HepG2 (cell line): ENCODE results near the gene ITM2B. TPM values are rescaled to one million over a fixed set of nuclear protein-coding genes. Genes with fewer than 3 reads are reported as not detected.
A peak's percentile ranks its signal among the peaks of the same experiment; 100 is the strongest.

Source experiments
- ATRX ChIP-seq: sonication (generic); formaldehyde crosslinking; IDR thresholded peaks from 2 replicates; pipeline ENCODE4 v1.4.0; 2020; ENCODE audit warnings: missing genetic modification reagents, borderline replicate concordance
- CREM ChIP-seq, 2 experiments: sonication (generic) in 1 of 2; formaldehyde crosslinking in 1 of 2; IDR thresholded peaks; 2 replicates each; pipeline versions ENCODE4 v1.4.0 to v1.6.1; 2016 to 2020; ENCODE audit warnings: antibody characterized with exemption in 1 of 2, mild to moderate bottlenecking in 1 of 2, missing genetic modification reagents in 1 of 2
- ELF1 ChIP-seq: sonication (generic); formaldehyde crosslinking; IDR thresholded peaks from 2 replicates; pipeline ENCODE4 v1.4.0; 2020; ENCODE audit warnings: missing genetic modification reagents
- EP300 ChIP-seq, 3 experiments: sonication (generic) in 1 of 3; formaldehyde crosslinking in 1 of 3; IDR thresholded peaks; 2 replicates each; pipeline versions ENCODE4 v1.5.1 to v1.6.1; 2011 to 2020; ENCODE audit warnings: low read depth in 2 of 3, low read length in 2 of 3, borderline replicate concordance in 1 of 3, improper control_type of control experiment in 1 of 3, mild to moderate bottlenecking in 1 of 3, missing genetic modification reagents in 1 of 3, moderate library complexity in 1 of 3
- HNF1B ChIP-seq: sonication (generic); formaldehyde crosslinking; IDR thresholded peaks from 2 replicates; pipeline ENCODE4 v1.5.1; 2020; ENCODE audit warnings: mild to moderate bottlenecking, moderate library complexity, missing genetic modification reagents
- HNRNPL ChIP-seq: fragments of 200-400 bp; formaldehyde crosslinking; IDR thresholded peaks from 2 replicates; pipeline ENCODE4 v1.6.1; 2017; ENCODE audit warnings: mild to moderate bottlenecking, low read depth, low read length
- KDM1A ChIP-seq: IDR thresholded peaks from 2 replicates; pipeline ENCODE4 v1.6.1; 2016; ENCODE audit warnings: missing compliant biosample characterization
- MAFF ChIP-seq: IDR thresholded peaks from 2 replicates; pipeline ENCODE4 v1.6.1; 2011; ENCODE audit warnings: low read depth, low read length, improper control_type of control experiment
- NFYB ChIP-seq: sonication (generic); formaldehyde crosslinking; IDR thresholded peaks from 2 replicates; pipeline ENCODE4 v1.4.0; 2020; ENCODE audit warnings: missing genetic modification reagents
- PHF5A ChIP-seq: IDR thresholded peaks from one replicate; pipeline ENCODE4 v1.6.1; 2018; ENCODE audit warnings: low read depth, missing genetic modification reagents; ENCODE audit not compliant: unreplicated experiment
- SMARCC2 ChIP-seq: fragments of 450-650 bp; IDR thresholded peaks from 2 replicates; pipeline ENCODE4 v1.6.1; 2017; ENCODE audit warnings: antibody characterized with exemption, mild to moderate bottlenecking
- SMC3 ChIP-seq: IDR thresholded peaks from 2 replicates; pipeline ENCODE4 v1.6.1; 2011; ENCODE audit warnings: low read length, improper control_type of control experiment
- STAT6 ChIP-seq: sonication (generic); formaldehyde crosslinking; IDR thresholded peaks from 2 replicates; pipeline ENCODE4 v1.4.0; 2020; ENCODE audit warnings: missing genetic modification reagents, mild to moderate bottlenecking, borderline replicate concordance
- WIZ ChIP-seq: sonication (generic); formaldehyde crosslinking; IDR thresholded peaks from 2 replicates; pipeline ENCODE4 v1.5.1; 2020; ENCODE audit warnings: mild to moderate bottlenecking, missing genetic modification reagents
- ZBTB44 ChIP-seq: sonication (generic); formaldehyde crosslinking; IDR thresholded peaks from 2 replicates; pipeline ENCODE4 v1.4.0; 2020; ENCODE audit warnings: missing genetic modification reagents
- ZBTB7B ChIP-seq: sonication (generic); formaldehyde crosslinking; IDR thresholded peaks from 2 replicates; pipeline ENCODE4 v1.4.0; 2020; ENCODE audit warnings: missing genetic modification reagents
- ZNF296 ChIP-seq: sonication (generic); formaldehyde crosslinking; conservative IDR thresholded peaks from 2 replicates; pipeline ENCODE4 v1.5.0; 2020; ENCODE audit warnings: mild to moderate bottlenecking, missing genetic modification reagents
- ZNF510 ChIP-seq: sonication (generic); formaldehyde crosslinking; IDR thresholded peaks from 2 replicates; pipeline ENCODE4 v1.4.0; 2020; ENCODE audit warnings: low read depth, mild to moderate bottlenecking, missing genetic modification reagents
- ZNF512B ChIP-seq: sonication (generic); formaldehyde crosslinking; IDR thresholded peaks from 2 replicates; pipeline ENCODE4 v1.5.1; 2020; ENCODE audit warnings: missing genetic modification reagents, mild to moderate bottlenecking, borderline replicate concordance
- ZNF567 ChIP-seq: sonication (generic); formaldehyde crosslinking; IDR thresholded peaks from 2 replicates; pipeline ENCODE4 v1.8.1; 2023; ENCODE audit warnings: mild to moderate bottlenecking, missing genetic modification reagents, borderline replicate concordance
- ZNF672 ChIP-seq: sonication (generic); formaldehyde crosslinking; IDR thresholded peaks from 2 replicates; pipeline ENCODE4 v1.8.1; 2022; ENCODE audit warnings: missing genetic modification reagents
- ZNF878 ChIP-seq: sonication (generic); formaldehyde crosslinking; IDR thresholded peaks from 2 replicates; pipeline ENCODE4 v1.8.1; 2023; ENCODE audit warnings: mild to moderate bottlenecking, missing genetic modification reagents, moderate library complexity
- polyA plus RNA-seq, 8 experiments: library from polyadenylated mRNA; depleted of rRNA in 3 of 8; stranded (reverse) in 7 of 8; unstranded in 1 of 8; fragments of >200 nt; fragmentation: Illumina TruSeq in 4 of 8; extraction: Trizol in 4 of 8; gene quantifications; 2 replicates each; pipeline versions ENCODE4 v1.2.1 to v1.2.3, GENCODE V29; 2011 to 2016; ENCODE audit warnings: low read depth in 4 of 8, missing spikeins in 1 of 8, mixed read lengths in 1 of 8; ENCODE audit not compliant: insufficient read depth in 1 of 8
- total RNA-seq, 5 experiments: library from RNA; depleted of rRNA; stranded (reverse); fragments of >200 nt; fragmentation: Illumina TruSeq; extraction: Trizol; gene quantifications; 2 replicates each; pipeline ENCODE4 v1.2.3, GENCODE V29; 2016; ENCODE audit warnings: low read depth in 1 of 5

ITM2B gene
- total and polyA plus RNA-seq, 2 of the 13 experiments (the other 11 are each of a cell fraction or from before 2014, with no cell fraction given): 158 to 373 TPM

GRCh38 chr13:48258002-48258401 is 25.0 kb downstream of the ITM2B start (continued):
- peak; percentile 33; the same call in 1 of the 2 replicates for TF ChIP-seq CREM (IDR thresholded peaks at IDR 0.05)
- TF ChIP-seq CREM (CRISPR knock-in tag; IDR thresholded peaks at IDR 0.05): no peak
- TF ChIP-seq ATRX (CRISPR knock-in tag): no peak
- no peak for TF ChIP-seq HNF1B
- TF ChIP-seq KDM1A (CRISPR knock-in tag): no peak
- no peak for TF ChIP-seq PHF5A (CRISPR knock-in tag)
- no peak for TF ChIP-seq ZNF672 (CRISPR knock-in tag)
- TF ChIP-seq ZNF878 (CRISPR knock-in tag): no peak
- TF ChIP-seq ZBTB7B (CRISPR knock-in tag): no peak
- no peak for TF ChIP-seq NFYB (CRISPR knock-in tag)
- TF ChIP-seq ZBTB44: no peak
- no peak for TF ChIP-seq HNRNPL
- TF ChIP-seq SMC3: no peak
- TF ChIP-seq STAT6: no peak
- TF ChIP-seq ZNF296 (CRISPR knock-in tag): no peak
- no peak for TF ChIP-seq MAFF
- TF ChIP-seq EP300 (IDR thresholded peaks at IDR 0.05; ENCODE audit: low read depth in 2 of 2, low read length in 2 of 2): peak in 1 of 2 experiments; percentile 69; a peak in 2 of 4 replicates
- no peak for TF ChIP-seq EP300 (CRISPR knock-in tag; IDR thresholded peaks at IDR 0.05; ENCODE audit: borderline replicate concordance)
- TF ChIP-seq SMARCC2: no peak
- no peak for TF ChIP-seq ZNF512B (CRISPR knock-in tag)
- TF ChIP-seq WIZ: no peak
- no peak for TF ChIP-seq ZNF567
- TF ChIP-seq ZNF510: no peak
- no peak for TF ChIP-seq ELF1 (CRISPR knock-in tag)
